H1 (cell line): ENCODE data around the gene DNAAF5. TPM values are rescaled to one million over a fixed set of nuclear protein-coding genes. Genes with fewer than 3 reads are reported as not detected.
A peak's percentile ranks its signal among the peaks of the same experiment; 100 is the strongest.

Experiments used
- CTCF ChIA-PET: fragments of 300-600 bp; sonication (Branson Sonifier 250); formaldehyde crosslinking; loops from one replicate; lab custom pipeline; 2021; ENCODE audit not compliant: partially characterized antibody; lab: Charles Lee
- POLR2A ChIA-PET: fragments of 300-600 bp; sonication (Branson Sonifier 250); formaldehyde crosslinking; loops from one replicate; lab custom pipeline; 2021; ENCODE audit warnings: inconsistent platforms; ENCODE audit not compliant: partially characterized antibody; lab: Charles Lee
- DNase-seq, 2 experiments: peaks; one replicate each; pipeline versions ENCODE4 v3.0.0 to v3.0.0-alpha.2; 2010 to 2022; ENCODE audit warnings: low spot score in 2 of 2, low read depth in 1 of 2, mixed read lengths in 1 of 2
- FAIRE-seq: peaks from 2 replicates; lab custom pipeline; 2011; peaks lifted over from hg19 to GRCh38; lab: Jason Lieb, UNC
- H2AFZ ChIP-seq: 2 replicates; pipeline ENCODE4 v1.8.1; 2012; ENCODE audit warnings: low read length, inconsistent platforms
- H2AK5ac ChIP-seq: 2 replicates; pipeline ENCODE4 v1.6.1; 2013; ENCODE audit warnings: low read depth, low read length
- H2BK120ac ChIP-seq: replicated peaks from 2 replicates; pipeline ENCODE3; 2013; ENCODE audit warnings: low read depth, low read length, inconsistent platforms
- H2BK12ac ChIP-seq: 2 replicates; pipeline ENCODE4 v1.6.1; 2013; ENCODE audit warnings: low read depth, low read length
- H2BK15ac ChIP-seq: 2 replicates; pipeline ENCODE4 v1.6.1; 2013; ENCODE audit warnings: low read length
- H2BK20ac ChIP-seq: 2 replicates; pipeline ENCODE4 v1.6.1; 2013; ENCODE audit warnings: low read length
- H2BK5ac ChIP-seq: 2 replicates; pipeline ENCODE4 v1.6.1; 2013; ENCODE audit warnings: low read depth, low read length
- H3K14ac ChIP-seq: 2 replicates; pipeline ENCODE4 v1.6.1; 2013; ENCODE audit warnings: inconsistent platforms; ENCODE audit not compliant: insufficient read length
- H3K18ac ChIP-seq: 2 replicates; pipeline ENCODE4 v1.6.1; 2013; ENCODE audit warnings: low read length; ENCODE audit errors: extremely low read depth
- H3K23ac ChIP-seq: 2 replicates; pipeline ENCODE4 v1.6.1; 2013; ENCODE audit warnings: inconsistent platforms; ENCODE audit not compliant: insufficient read length
- H3K23me2 ChIP-seq: 2 replicates; pipeline ENCODE4 v1.6.1; 2013; ENCODE audit warnings: low read depth, low read length
- H3K27ac ChIP-seq: 2 replicates; pipeline ENCODE4 v1.6.1; 2011; ENCODE audit warnings: low read depth, low read length, inconsistent platforms
- H3K27me3 ChIP-seq, 4 experiments: replicated peaks in 1 of 4; 1 replicate in 1 of 4; 2 replicates in 3 of 4; pipeline versions ENCODE4 v1.6.1 to v1.8.1; 2011 to 2013; ENCODE audit warnings: low read length in 3 of 4, mild to moderate bottlenecking in 3 of 4, inconsistent platforms in 2 of 4, mixed read lengths in 2 of 4, moderate library complexity in 1 of 4; ENCODE audit not compliant: control insufficient read depth in 3 of 4, insufficient read depth in 3 of 4; ENCODE audit errors: extremely low read depth in 1 of 4
- H3K36me3 ChIP-seq, 4 experiments: 2 replicates each; pipeline versions ENCODE4 v1.6.1 to v1.8.1; 2011 to 2013; ENCODE audit warnings: mild to moderate bottlenecking in 4 of 4, low read length in 3 of 4, moderate library complexity in 2 of 4, control low read depth in 1 of 4, inconsistent platforms in 1 of 4; ENCODE audit not compliant: insufficient read depth in 4 of 4, control insufficient read depth in 2 of 4
- H3K4ac ChIP-seq: replicated peaks from 2 replicates; pipeline ENCODE3; 2013; ENCODE audit warnings: low read length, low read depth, mixed read lengths, inconsistent platforms; ENCODE audit not compliant: insufficient read length
- H3K4me1 ChIP-seq, 4 experiments: replicated peaks in 1 of 4; 1 replicate in 1 of 4; 2 replicates in 3 of 4; pipeline versions ENCODE4 v1.6.1 to v1.8.1; 2011 to 2013; ENCODE audit warnings: low read length in 3 of 4, inconsistent platforms in 2 of 4, mixed read lengths in 1 of 4; ENCODE audit not compliant: insufficient read depth in 4 of 4, control insufficient read depth in 3 of 4
- H3K4me2 ChIP-seq, 2 experiments: 2 replicates each; pipeline versions ENCODE4 v1.6.1 to v1.8.1; 2011 to 2013; ENCODE audit warnings: low read depth in 2 of 2, low read length in 2 of 2, control low read depth in 1 of 2, inconsistent platforms in 1 of 2, mild to moderate bottlenecking in 1 of 2; ENCODE audit not compliant: insufficient read depth in 1 of 2
- H3K4me3 ChIP-seq, 4 experiments: fragments of 200-600, 300-600 bp in 1 of 4; sonication (generic), shearing (Covaris generic), sonication (Bioruptor Twin) in 1 of 4; 2 replicates each; pipeline versions ENCODE4 v1.5.1 to v1.8.1; 2011 to 2016; ENCODE audit warnings: low read length in 4 of 4, low read depth in 3 of 4, control low read depth in 2 of 4, inconsistent platforms in 2 of 4, mild to moderate bottlenecking in 2 of 4, mixed read lengths in 1 of 4, moderate library complexity in 1 of 4; ENCODE audit not compliant: insufficient read depth in 2 of 4; ENCODE audit errors: extremely low read depth in 1 of 4
- H3K56ac ChIP-seq: replicated peaks from 2 replicates; pipeline ENCODE3; 2013; ENCODE audit warnings: low read depth, mild to moderate bottlenecking, mixed read lengths, low read length, inconsistent platforms; ENCODE audit not compliant: insufficient read length
- H3K79me1 ChIP-seq: 2 replicates; pipeline ENCODE4 v1.6.1; 2013; ENCODE audit warnings: low read depth, low read length, control low read depth
- H3K79me2 ChIP-seq, 2 experiments: 2 replicates each; pipeline versions ENCODE4 v1.6.1 to v1.8.1; 2012 to 2013; ENCODE audit warnings: low read length in 2 of 2, mild to moderate bottlenecking in 2 of 2, inconsistent platforms in 1 of 2; ENCODE audit not compliant: insufficient read depth in 2 of 2, control insufficient read depth in 1 of 2
- H3K9ac ChIP-seq, 4 experiments: replicated peaks in 1 of 4; 1 replicate in 1 of 4; 2 replicates in 3 of 4; pipeline versions ENCODE4 v1.6.1 to v1.8.1; 2011 to 2013; ENCODE audit warnings: low read depth in 3 of 4, low read length in 3 of 4, control low read depth in 2 of 4, mild to moderate bottlenecking in 2 of 4, moderate library complexity in 2 of 4, inconsistent platforms in 1 of 4; ENCODE audit errors: extremely low read depth in 1 of 4
- H3K9me3 ChIP-seq, 2 experiments: 2 replicates each; pipeline versions ENCODE4 v1.6.1 to v1.8.1; 2012 to 2013; ENCODE audit warnings: mild to moderate bottlenecking in 2 of 2, moderate library complexity in 2 of 2, control low read depth in 1 of 2, inconsistent platforms in 1 of 2, low read depth in 1 of 2, low read length in 1 of 2, mixed read lengths in 1 of 2; ENCODE audit not compliant: insufficient read depth in 2 of 2
- H4K20me1 ChIP-seq, 2 experiments: replicated peaks in 1 of 2; 2 replicates each; pipeline versions ENCODE3 to v1.8.1; 2011 to 2013; ENCODE audit warnings: inconsistent platforms in 2 of 2, low read length in 2 of 2, mild to moderate bottlenecking in 1 of 2; ENCODE audit not compliant: insufficient read depth in 2 of 2, control insufficient read depth in 1 of 2
- H4K5ac ChIP-seq: 2 replicates; pipeline ENCODE4 v1.6.1; 2013; ENCODE audit warnings: low read length, low read depth, mixed read lengths, inconsistent platforms; ENCODE audit not compliant: insufficient read length
- H4K8ac ChIP-seq: 2 replicates; pipeline ENCODE4 v1.8.0; 2013; ENCODE audit warnings: mild to moderate bottlenecking, moderate library complexity, low read length, inconsistent platforms; ENCODE audit not compliant: insufficient read depth; ENCODE audit errors: extremely low read depth
- H4K91ac ChIP-seq: replicated peaks from 2 replicates; pipeline ENCODE3; 2013; ENCODE audit warnings: low read length, mixed read lengths, inconsistent platforms; ENCODE audit not compliant: insufficient read length
- CEBPB ChIP-seq: IDR thresholded peaks from 2 replicates; pipeline ENCODE4 v1.6.1; 2012; ENCODE audit warnings: low read depth, low read length
- CREB1 ChIP-seq: IDR thresholded peaks from 2 replicates; pipeline ENCODE4 v1.6.1; 2012; ENCODE audit warnings: inconsistent platforms
- WGBS, 2 experiments: shearing (Covaris generic) in 1 of 2; methylation state at CpG; one replicate each; pipeline versions ENCODE4 v1.1.6 to v1.1.7; 2013 to 2015; ENCODE audit warnings: low lambda C conversion rate in 2 of 2, mixed read lengths in 2 of 2, inconsistent platforms in 1 of 2, low coverage in 1 of 2, missing lambda C conversion rate in 1 of 2; ENCODE audit not compliant: insufficient replicate concordance in 2 of 2, insufficient coverage in 1 of 2, insufficient read length in 1 of 2; ENCODE audit errors: extremely low coverage in 1 of 2, missing lambda C conversion rate in 1 of 2; 5-methylcytosine and 5-hydroxymethylcytosine counted together
- polyA plus RNA-seq, 7 experiments: library from polyadenylated mRNA; depleted of rRNA in 3 of 7; stranded (reverse) in 5 of 7; unstranded in 2 of 7; fragments of >200 nt in 5 of 7; fragments of 200-250 nt in 2 of 7; gene quantifications; 1 replicate in 5 of 7; 2 replicates in 1 of 7; 4 replicates in 1 of 7; pipeline versions ENCODE4 v1.2.1 to v1.2.3, GENCODE V29; 2011 to 2013; ENCODE audit warnings: missing spikeins in 2 of 7, mixed read lengths in 2 of 7
- total RNA-seq: library from RNA; stranded (reverse); fragmentation: NEBNext Ultra II Directional; extraction: Animal tissue kit (Norgen Biotek cat#: 25700); gene quantifications from 2 replicates; pipeline ENCODE4 v1.2.1, GENCODE V29; 2021

Gene DNAAF5
- total and polyA plus RNA-seq, 2 of the 8 experiments (the other 6 are each of a cell fraction or from before 2014, with no cell fraction given): 55.1 to 95.9 TPM

DNA sequence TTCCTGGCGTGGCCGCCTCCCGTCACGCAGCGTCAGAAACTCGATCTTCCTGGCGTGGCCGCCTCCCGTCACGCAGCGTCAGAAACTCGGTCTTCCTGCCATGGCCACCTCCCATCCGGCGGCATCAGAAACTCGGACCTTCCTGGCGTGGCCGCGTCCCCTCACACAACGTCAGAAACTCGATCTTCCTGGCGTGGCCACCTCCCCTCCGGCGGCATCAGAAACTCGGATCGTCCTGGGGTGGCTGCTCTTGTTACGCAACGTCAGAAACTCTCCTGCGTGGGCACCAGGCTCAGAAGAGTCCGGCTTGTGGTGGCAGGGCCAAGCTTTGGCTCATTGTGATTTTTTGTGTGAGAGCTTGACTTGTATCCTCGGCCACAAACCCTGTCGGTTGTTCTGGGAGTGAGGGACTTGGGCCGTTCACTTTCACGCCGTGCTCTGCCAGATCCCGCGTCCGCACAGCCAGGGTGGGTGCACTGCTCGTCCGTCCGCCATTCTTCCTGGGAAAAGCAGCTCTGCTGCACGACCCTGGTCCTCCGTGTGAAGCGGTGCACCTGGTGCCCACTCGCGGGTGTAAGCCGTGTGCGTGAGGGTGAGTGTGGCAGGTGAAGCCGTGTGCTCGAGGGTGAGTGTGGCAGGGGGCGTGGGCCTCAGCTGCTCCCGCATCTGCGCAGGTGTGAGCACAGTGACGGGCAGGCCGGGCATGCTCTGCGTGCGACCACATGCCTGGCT, 56.4 kb downstream of the DNAAF5 start:
- FAIRE-seq: no peak
- 93% methylated on average over 55 of the region's 56 CpGs; no CpG with 5 or more reads in 1 of the 2 experiments for WGBS, 2 experiments
- Histone ChIP-seq H3K14ac (no peak overlapping the region), H3K4ac (no peak overlapping the region), H2BK15ac (no peak overlapping the region), H2AK5ac (no peak overlapping the region), H2BK5ac (no peak overlapping the region), H2BK120ac (no peak overlapping the region), H4K91ac (no peak overlapping the region), H3K9ac (no peak overlapping the region), H3K56ac (no peak overlapping the region), H3K23me2 (no peaks in the 10 kb centered on the region), H3K4me3 (no peak overlapping the region)
- ChIA-PET CTCF (interaction anchor here (0.8 to 2.1 kb wide), 8 partner anchors 8 to 117 kb away, joined by 3 to 6 read pairs (median 4); no protein-coding TSS in a partner anchor), POLR2A (no interaction called here)
- TF ChIP-seq CEBPB (peak; percentile 13; the same call in 1 of the 2 replicates), CREB1 (no peak)
- TF ChIP-seq, all 59 proteins: peak for 1
- no peak overlapping the region for H3K18ac ChIP-seq
- no peaks in the 10 kb centered on the region; the same call in 1 of the 2 replicates for H3K79me1 ChIP-seq
- H4K20me1 ChIP-seq: peaks cover 0 to 4% of the 10 kb centered on the region in 2 experiments
- no peak overlapping the region for H3K23ac ChIP-seq
- H3K4me1 ChIP-seq: no peaks in the 10 kb centered on the region
- no peak overlapping the region for H4K8ac ChIP-seq
- H3K9me3 ChIP-seq: no peaks in the 10 kb centered on the region
- no peak overlapping the region for H3K27ac ChIP-seq
- DNase-seq: no peak
- no peaks in the 10 kb centered on the region for H3K79me2 ChIP-seq
- H3K4me2 ChIP-seq: no peak overlapping the region
- no peaks in the 10 kb centered on the region for H3K27me3 ChIP-seq
- no peak overlapping the region for H2BK12ac ChIP-seq
- no peak overlapping the region for H2BK20ac ChIP-seq
- no peak overlapping the region for H4K5ac ChIP-seq
- no peak overlapping the region for H2AFZ ChIP-seq
- peaks cover 12 to 52% (median 18%) of the 10 kb centered on the region in 4 experiments; a peak in 7 of 8 replicates for H3K36me3 ChIP-seq
